ENCODE data around the gene TXNDC16. TPM values are rescaled to one million over a fixed set of nuclear protein-coding genes. Genes with fewer than 3 reads are reported as not detected.

Gene TXNDC16
- total RNA-seq, 1 donor from 2014 or later, result 22.6 TPM

GRCh38 chr14:52553002-52553670 lies 831 bp upstream of the TXNDC16 start:
- TF ChIP-seq EZH2phosphoT487 (IDR thresholded peaks at IDR 0.05) (no peak), CTCF (IDR thresholded peaks at IDR 0.05) (no peak), EZH2 (IDR thresholded peaks at IDR 0.05) (no peak)
- Histone ChIP-seq H3K9me3 (ENCODE audit: low read depth) (no peaks in the 10 kb centered on the region), H4K20me1 (ENCODE audit: low read depth) (no peaks in the 10 kb centered on the region), H3K9ac (peak overlapping the region; percentile 52), H3F3A (ENCODE audit: low read depth) (peaks cover 21% of the 10 kb centered on the region), H3K4me2 (peak overlapping the region; percentile 92), H2AFZ (replicated peaks) (peak overlapping the region; percentile 54), H3K36me3 (no peaks in the 10 kb centered on the region), H3K27ac (peak overlapping the region; percentile 80), H3K79me2 (ENCODE audit: low read depth) (peaks cover 71% of the 10 kb centered on the region), H3K4me1 (peaks cover 27% of the 10 kb centered on the region), H3K27me3 (no peaks in the 10 kb centered on the region), H3K4me3 (peak overlapping the region; percentile 92)
- peak; percentile 81 for DNase-seq (ENCODE audit: low spot score)
- Mint-ChIP-seq H3K27me3 (ENCODE audit: insufficient read depth, low read depth) (peaks cover 2% of the 10 kb centered on the region), H3K9me3 (peaks cover 3% of the 10 kb centered on the region), H3K36me3 (peaks cover 11% of the 10 kb centered on the region), H3K27ac (no peak overlapping the region), H3K4me1 (peaks cover 22% of the 10 kb centered on the region), H3K4me3 (peak overlapping the region; percentile 99)

- Histone ChIP-seq H3F3A (ENCODE audit: low read depth) (peaks cover 21% of the 10 kb centered on the region), H3K79me2 (ENCODE audit: low read depth) (peaks cover 59% of the 10 kb centered on the region), H3K9ac (peak overlapping the region; percentile 38), H2AFZ (replicated peaks) (peak overlapping the region; percentile 88), H3K4me3 (peak overlapping the region; percentile 71), H3K27ac (peak overlapping the region; percentile 78), H3K4me1 (peaks cover 27% of the 10 kb centered on the region), H3K36me3 (no peaks in the 10 kb centered on the region), H3K4me2 (peak overlapping the region; percentile 88), H4K20me1 (ENCODE audit: low read depth) (no peaks in the 10 kb centered on the region), H3K9me3 (ENCODE audit: low read depth) (no peaks in the 10 kb centered on the region), H3K27me3 (no peaks in the 10 kb centered on the region)
- H3K4me3 Mint-ChIP-seq, result peak overlapping the region; percentile 89
- H3K27me3 Mint-ChIP-seq (ENCODE audit: insufficient read depth, low read depth), result no peaks in the 10 kb centered on the region
- peak overlapping the region; percentile 19 for H3K27ac Mint-ChIP-seq
- DNase-seq (ENCODE audit: low spot score), result peak; percentile 13
- H3K9me3 Mint-ChIP-seq, result no peaks in the 10 kb centered on the region
- peaks cover under 1% of the 10 kb centered on the region for H3K36me3 Mint-ChIP-seq
- H3K4me1 Mint-ChIP-seq, result peaks cover 26% of the 10 kb centered on the region
- TF ChIP-seq EZH2 (IDR thresholded peaks at IDR 0.05), result no peak
- peak; percentile 31 for TF ChIP-seq CTCF (IDR thresholded peaks at IDR 0.05)
- no peak for TF ChIP-seq EZH2phosphoT487 (IDR thresholded peaks at IDR 0.05)
Observed at GRCh38 chr14:52551696-52552062, 626 bp downstream of the TXNDC16 start.

GRCh38 chr14:52551205-52551604 lies 1.1 kb downstream of the TXNDC16 start:
- H3K79me2 ChIP-seq (ENCODE audit: low read depth), result peaks cover 54% of the 10 kb centered on the region

More at GRCh38 chr14:52551205-52551604, 1.1 kb downstream of the TXNDC16 start:
- DNase-seq (ENCODE audit: low spot score), result no peak
- no peaks in the 10 kb centered on the region for H3K27me3 ChIP-seq
- H3K36me3 ChIP-seq, result no peaks in the 10 kb centered on the region
- H3K9me3 ChIP-seq (ENCODE audit: low read depth), result no peaks in the 10 kb centered on the region
- H3K9me3 Mint-ChIP-seq, result no peaks in the 10 kb centered on the region
- H3K27ac ChIP-seq, result no peak overlapping the region
- H2AFZ ChIP-seq (replicated peaks), result peak overlapping the region; percentile 88
- peaks cover 22% of the 10 kb centered on the region for H3K4me1 ChIP-seq
- peaks cover 21% of the 10 kb centered on the region for H3F3A ChIP-seq (ENCODE audit: low read depth)
- H3K4me1 Mint-ChIP-seq, result peaks cover 26% of the 10 kb centered on the region
- peak overlapping the region; percentile 71 for H3K4me3 ChIP-seq
- H3K4me2 ChIP-seq, result peak overlapping the region; percentile 88
- H3K27me3 Mint-ChIP-seq (ENCODE audit: insufficient read depth, low read depth), result no peaks in the 10 kb centered on the region
- H3K4me3 Mint-ChIP-seq, result peak overlapping the region; percentile 89
- no peak overlapping the region for H3K27ac Mint-ChIP-seq
- TF ChIP-seq CTCF (IDR thresholded peaks at IDR 0.05), result no peak
- no peak for TF ChIP-seq EZH2 (IDR thresholded peaks at IDR 0.05)
- no peak for TF ChIP-seq EZH2phosphoT487 (IDR thresholded peaks at IDR 0.05)
- H3K9ac ChIP-seq, result peak overlapping the region; percentile 38
- no peaks in the 10 kb centered on the region for H4K20me1 ChIP-seq (ENCODE audit: low read depth)
- no peaks in the 10 kb centered on the region for H3K36me3 Mint-ChIP-seq

Measured in neural progenitor cell (in vitro differentiated cells).